ENCODE results near the gene MYO1F.
"Not testable (repeated sequence)": the region's sequence is repeated elsewhere in the genome, so short reads cannot be mapped to it uniquely, and the experiment has no call there.

MYO1F gene

DNA sequence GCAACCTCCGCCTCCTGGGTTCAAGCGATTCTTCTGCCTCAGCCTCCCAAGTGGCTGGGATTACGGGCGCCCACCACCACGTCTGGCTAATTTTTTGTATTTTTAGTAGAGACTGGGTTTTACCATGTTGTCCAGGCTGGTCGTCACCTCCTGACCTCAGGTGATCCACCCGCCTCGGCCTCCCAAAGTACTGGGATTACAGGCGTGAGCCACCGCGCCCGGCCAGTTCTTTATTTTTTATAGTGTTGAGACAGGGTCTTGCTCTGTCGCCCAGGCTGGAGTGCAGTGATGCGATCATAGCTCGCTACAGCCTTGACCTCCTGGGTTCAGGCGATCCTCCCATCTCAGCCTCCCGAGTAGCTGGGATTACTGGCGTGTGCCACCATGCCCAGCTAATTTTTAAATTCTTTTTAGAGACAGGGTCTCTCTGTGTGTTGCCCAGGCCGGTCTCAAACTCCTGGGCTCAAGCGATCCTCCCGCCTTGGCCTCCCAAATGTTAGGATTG lies 62.7 kb downstream of the MYO1F start:
- DNase-seq, result not testable (repeated sequence)

DNA sequence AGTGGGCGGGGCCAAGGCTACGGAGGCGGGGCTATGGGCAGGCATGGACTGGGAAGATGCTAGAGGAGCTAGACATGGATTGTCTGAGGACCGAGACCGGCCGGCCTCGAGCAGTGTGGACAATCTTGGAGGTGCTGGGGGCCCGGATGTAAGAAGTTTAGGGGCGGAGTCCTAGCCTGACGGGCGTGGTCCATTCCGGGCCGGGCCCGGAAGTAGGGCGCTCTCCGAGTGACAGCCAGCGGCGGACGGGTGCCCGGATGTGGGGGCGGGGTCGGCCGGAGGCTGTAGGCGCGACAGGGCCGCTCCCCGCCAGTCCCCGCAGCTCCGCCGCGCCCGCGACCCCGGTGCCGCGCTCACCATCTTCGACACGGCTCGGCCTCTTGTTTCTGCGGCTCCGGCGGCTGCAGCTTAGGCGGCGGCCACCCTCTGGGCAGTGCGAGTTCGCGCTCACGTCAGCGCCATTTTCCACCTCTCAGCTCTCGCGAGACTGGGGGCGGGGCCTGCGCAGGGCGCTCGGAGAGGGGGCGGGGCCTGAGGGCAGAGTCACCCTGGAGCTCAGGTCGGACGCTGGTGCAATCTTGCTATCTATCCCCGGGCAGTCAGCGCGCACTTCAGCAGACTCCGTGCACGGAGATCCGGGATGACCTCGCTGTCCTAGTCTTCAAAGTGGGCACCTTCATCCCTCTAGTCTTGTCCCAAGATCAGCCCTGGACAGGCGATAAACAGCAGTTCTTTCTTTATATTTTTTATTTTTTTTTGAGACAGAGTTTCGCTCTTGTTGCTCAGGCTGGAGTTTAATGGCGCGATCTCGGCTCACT lies 63.3 kb downstream of the MYO1F start, which contains the start of gene ZNF414:
TSS of gene ZNF414 (minus strand) at position 481 of the 818 bp plus-strand sequence. CDS start at position 360, 121 bp downstream.
- DNase-seq, result peak; percentile 95 to 96

DNA sequence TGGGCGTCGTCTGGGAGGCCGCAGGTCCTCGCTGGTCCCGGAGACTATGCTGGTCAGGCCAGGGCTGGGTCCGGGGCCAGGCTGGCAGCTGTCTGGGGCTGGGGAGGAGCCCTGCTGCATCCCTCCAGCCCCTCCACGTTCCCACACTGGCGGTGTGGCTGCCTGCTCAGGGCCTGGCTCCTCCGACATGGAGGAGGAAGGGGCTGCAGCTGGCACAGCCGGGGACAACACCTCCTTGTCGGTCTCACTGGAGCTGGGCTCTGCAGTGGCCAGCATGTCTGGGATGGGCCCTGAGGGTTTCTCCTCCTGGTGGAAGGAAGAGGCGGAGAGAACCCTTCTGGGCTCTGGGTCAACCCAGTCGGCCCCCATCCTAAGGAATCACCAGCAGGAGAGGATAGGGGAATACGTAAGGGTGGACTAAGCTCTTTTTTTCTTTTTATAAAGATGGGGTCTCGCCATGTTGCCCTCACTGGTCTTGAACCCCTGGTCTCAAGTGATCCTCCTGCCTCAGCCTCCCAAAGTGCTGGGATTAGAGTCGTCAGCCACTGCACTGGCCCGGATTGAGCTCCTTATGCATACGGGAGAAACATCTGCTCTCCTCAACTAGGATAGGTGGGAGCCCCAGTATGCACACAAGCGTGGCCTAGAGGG lies 64.1 kb downstream of the MYO1F start:
- DNase-seq, result no peak

DNA sequence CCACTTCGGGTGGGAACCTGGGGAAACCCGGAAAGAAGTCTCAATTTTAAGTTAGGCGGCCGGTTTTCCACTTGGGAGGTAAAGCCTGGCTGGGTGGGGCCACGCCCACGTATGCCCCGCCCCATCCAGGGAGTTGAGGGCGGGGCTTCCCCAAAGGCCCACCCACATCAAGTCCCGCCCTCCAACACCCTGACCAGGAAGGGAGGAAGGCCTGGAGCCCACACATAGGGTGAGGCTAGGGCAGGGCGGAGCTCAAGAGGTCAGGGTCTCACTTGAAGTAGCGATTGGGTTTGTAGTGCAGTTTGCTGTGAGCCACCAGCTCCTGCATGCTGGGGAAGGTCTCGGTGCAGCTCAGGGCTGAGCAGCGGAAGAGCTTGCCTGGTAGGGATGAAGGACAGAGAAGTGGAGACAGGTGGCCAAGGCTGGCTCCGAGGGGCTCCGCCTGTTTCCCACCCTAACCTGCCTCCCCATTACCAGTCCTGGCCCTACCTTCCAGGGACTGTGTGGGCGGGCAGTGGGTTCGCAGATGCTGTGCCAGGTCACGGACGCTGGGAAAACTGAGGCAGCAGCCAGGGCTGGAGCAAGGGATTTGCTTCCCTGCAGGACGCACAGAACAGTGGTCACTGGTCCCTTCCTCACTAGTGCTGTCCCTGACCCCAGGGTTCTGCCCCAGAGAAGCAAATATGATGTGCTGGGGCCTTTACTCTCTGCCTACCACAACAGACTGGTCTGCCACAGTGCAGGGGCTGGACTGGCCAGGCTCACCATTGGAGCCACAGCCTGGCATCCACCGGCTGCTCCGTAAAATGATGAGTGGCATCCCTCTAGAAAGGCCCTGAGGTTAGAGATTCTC lies 64.9 kb downstream of the MYO1F start:
- DNase-seq, result peak in 1 of 2 donors; percentile 19

DNA sequence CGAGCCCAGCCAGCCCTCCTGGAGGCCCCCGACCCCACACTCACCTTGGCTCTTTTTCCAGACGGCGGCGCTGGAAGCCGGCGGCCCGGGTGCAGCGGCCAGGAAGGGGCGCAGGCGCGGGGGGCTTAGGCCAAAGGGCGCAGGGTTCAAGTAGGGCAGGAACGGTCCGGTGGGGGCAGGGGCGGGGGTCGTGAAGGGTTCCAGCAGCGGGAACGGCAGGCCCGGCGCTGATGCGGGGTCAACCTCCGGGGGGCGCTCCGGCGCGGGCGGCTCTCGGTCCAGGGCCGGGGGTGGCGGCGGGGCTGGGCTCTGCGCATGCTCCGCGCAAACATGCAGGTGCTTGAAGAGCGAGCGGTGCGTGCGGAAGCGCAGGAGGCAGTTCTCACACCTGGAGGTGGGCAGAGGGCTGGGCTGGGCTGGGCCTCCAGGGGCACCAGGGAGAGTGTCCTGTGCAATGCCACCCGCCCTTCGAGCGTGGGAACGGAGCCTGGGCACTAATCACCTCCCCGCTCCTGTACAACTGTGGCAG lies 65.6 kb downstream of the MYO1F start:
- no peak for DNase-seq

DNA sequence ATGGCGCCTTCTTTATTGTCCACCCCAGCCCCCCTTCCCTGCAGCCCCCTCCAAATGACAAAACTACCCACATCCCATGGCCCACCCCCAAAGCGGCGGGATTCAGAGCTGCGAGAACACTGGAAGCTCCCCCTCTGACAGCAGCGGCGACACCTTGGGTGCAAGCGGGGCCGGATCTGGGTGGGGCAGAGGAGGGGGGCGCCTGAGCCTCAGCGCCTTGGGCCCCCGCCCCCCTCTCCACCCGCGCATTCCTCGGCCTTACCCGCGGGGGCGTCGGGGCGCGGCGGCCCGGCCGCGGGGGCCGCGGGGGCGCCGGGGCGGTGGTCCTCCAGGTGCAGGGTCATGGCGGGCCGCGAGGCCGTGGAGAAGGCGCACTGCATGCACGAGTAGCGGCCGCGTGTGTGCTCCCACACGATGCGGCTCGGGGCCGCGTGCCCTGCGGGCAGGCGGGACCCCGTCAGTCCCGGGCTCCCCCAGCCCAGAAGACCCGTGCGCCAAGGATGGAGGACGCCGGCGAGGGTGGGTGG lies 66.6 kb downstream of the MYO1F start:
- no peak for DNase-seq

DNA sequence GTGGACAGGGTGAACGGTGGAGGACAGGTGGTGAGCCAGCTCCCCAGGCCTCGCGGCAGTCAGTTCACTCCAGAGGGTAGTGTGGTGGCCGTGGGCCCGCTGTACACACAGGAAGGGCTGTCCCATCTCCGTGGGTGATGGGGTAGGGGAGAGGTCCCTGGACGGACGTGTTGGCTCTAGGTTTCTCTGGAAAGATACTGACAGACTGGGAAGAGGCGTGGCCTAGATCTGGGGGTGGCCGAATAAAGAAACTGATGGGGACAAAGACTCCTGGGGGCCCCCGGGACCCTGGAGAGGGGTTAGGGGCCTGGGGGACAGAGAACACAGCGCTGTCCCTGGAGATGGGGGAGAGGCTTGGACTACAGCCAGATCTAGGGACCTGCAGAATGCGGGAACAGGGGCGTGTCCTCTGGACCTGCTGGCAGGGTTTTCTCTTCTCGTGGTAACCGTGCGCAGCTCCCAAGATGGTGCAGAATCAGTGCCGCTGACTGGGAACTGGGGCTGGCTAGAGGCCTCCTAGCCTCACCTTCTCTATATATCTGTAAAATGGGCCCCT lies 70.8 kb downstream of the MYO1F start:
- DNase-seq, result no peak

DNA sequence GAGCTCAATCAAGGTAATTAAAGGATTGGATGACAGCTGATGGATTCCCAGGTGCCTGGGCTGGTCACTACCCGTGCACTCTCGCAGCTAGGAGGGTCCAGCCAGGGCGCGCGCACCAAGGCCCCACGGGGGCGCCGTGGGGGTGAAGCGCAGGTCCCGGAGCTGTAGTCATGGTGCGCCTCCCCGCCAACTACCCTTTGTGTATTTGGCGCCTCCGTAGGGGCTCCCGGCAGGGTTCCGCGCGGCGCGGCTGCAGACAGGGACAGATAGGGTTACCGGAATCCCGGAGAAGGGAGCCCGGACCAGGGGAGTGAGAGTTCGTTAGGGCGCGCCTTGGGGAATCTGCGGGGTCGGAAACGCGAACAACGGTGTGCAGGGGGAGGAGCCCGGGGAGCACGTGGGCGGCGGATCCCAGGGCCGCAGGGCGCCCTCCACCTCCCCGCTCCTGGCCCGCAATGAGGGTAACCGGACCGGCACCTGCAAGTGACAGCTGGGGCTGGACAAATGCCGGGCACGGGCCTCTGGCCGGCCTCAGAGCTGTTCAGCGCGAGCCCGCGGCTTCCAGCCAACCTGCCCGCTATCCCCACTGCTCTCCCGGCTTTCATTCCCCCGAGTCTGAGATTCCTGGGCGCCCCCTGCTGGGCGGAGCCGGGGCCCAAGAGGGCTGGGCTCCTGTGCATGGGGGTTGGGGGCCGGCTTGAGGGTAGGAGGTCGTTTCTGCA lies 71.4 kb downstream of the MYO1F start:
- DNase-seq, result peak; percentile 58 to 67

DNA sequence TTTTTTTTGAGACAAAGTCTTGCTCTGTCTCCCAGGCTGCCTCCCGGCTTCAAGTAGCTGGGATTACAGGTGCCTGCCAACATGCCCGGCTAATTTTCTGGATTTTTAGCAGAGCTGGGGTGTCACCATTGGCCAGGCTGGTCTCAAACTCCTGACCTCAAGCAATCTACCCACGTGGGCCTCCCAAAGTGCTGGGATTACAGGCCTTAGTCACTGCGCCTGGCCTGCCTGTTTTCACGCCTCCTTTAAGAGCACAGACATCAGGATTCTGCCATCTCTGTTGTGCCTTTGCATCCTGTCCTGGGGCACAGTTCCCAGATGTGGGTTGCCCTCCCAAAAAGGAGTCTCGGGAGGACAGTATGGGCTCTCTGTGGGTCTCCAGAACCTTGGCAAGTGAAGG lies 72.3 kb downstream of the MYO1F start:
- no peak for DNase-seq

DNA sequence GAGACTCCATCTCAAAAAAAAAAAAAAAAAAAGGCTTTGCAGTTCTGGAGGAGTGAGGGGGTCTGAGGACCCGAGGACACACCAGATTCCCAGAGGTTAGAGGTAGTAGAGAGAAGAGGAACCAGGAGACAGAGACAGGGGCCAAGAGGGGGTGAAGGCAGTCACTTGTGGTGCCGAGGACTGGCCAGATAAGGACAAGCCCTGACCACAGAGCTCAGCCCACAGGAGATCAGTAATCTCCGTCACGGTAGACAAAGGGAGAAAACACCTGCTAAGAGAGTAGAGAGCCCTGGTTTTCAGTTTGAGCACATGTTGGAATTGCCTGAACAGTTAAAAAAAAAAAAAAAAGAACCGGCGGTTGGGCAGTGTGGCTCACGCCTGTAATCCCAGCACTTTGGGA lies 73.1 kb downstream of the MYO1F start:
- DNase-seq, result no peak

DNA sequence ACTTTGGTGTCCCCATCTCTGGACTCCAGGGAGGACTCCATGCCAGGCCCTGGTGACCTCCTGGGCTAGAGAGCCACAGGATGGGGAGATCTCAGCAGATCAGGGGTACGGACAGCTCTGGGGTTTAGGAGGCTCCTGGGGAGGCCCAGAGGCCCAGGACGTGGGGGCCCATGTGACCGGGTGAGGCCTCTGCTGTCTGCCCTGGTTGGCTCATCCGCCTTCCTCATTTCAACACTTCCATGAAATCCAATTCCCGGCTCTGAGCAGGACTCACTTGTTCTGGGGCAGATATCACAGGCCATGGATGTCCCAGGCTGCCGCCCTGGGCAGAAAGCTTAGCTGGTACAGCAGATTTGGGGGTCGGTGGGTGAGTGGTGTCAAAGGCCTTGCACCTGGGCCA lies 73.7 kb downstream of the MYO1F start:
- peak in 1 of 2 donors; percentile 21 for DNase-seq

DNA sequence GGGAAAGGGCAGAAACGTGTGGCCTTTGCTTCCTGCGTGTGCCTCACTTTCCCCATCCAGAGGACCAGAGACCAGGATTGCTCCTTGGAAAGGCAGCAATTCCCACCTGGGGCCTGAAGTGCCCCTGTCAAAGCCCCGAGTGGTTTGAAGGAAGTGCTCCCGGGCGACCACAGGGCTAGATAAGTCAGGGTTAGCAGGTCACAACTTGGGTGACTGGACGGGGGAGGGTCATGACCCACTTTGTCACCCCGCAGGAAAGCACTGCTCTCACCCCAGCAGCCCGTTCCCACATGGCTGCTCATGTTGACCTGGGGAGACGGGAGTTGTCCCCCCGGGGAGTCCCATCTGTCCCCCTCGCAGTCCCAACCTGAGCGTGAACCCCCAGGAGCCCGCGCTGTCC lies 75.3 kb downstream of the MYO1F start:
- no peak for DNase-seq

DNA sequence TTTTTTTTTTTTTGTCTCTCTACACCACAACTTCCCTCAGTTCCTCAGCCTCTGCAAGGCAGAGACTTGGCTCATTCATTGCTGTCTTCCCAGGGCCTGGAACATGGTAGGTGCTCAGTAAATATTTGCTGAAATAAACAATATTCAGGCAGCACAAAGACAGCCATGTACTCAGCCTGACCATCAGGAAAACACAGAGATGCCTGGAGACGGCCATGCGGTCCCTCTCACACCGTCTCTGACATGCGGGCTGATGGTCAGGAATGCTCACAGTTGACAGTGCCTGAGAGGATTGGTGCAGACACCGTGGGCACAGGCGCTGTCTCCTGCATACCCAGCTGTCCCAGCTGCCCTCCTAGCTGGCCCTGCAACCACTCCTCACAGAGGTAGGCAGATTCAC lies 75.7 kb downstream of the MYO1F start:
- no peak for DNase-seq

DNA sequence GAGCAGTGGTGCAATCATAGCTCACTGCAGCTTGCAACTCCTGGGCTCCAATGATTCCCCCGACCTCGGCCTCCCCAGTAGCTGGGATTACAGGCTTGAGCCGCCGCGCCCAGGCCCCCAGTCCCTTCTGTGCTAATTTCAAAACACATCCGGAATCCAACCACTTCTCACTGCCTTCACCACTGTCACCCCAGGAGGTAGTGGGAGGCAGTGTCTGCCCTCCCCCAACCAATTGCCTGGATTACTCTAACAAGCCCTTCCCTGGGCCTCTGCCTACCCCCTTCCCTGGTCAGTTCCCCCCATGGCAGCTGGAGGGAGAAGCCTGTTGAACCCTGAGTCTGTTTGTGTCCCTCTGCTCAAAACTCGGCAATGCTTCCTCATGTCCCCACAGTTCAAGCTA lies 77.1 kb downstream of the MYO1F start:
- no peak for DNase-seq

DNA sequence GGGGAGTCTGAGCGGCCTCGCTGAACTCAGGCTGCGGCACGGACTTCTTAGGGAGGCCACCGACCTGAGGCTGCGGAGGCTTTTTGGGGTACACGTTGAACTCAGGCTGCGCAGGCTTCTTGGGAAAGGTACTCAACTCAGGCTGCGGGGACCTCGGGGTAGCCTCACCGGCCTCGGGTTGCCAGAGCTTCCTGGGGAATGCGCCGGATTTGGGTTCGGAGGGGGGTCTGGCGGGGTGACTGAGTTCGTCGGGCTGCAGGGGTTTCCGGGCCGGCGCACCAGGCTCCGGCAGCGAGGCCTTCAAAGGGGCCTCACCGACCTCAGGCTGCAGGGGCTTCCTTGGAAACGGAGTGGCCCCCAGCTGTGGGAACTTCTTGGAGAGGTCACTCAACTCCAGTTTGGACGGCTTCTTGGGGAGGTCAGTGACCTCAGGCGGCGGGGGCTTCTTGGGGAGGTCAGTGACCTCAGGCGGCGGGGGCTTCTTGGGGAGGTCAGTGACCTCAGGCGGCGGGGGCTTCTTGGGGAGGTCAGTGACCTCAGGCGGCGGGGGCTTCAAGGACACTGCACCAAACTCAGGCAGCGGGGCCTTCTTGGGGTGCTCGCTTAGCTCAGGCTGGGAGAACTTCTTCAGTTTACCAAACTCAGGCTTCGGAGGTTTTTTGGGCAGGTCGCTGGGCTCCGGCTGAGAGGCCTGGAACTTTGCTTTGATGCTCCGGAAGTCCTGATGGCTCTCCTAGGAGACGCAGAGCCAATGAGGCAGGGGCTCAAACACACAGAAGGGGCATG lies 78.0 kb downstream of the MYO1F start:
- no peak for DNase-seq

DNA sequence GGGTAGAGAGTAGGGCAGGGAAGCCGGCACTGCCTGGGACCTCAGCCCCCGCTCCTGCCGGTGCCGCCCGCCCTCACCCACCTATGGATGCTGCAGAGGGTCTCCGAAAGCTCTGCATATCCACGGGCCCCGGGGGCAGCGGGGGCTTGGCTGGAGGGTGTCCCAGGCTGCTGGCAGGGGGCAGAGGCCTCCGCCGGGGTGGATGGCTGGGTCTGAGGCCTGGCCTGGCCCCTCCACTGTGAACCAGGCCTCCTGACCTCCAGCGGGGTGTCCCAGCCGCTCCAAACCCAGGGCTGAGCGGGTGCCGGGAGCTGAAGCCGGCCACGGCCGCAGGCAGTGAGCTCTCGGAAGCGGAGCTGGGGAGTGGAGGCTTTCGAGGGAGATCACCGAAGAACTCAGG lies 78.9 kb downstream of the MYO1F start:
- DNase-seq, result no peak

DNA sequence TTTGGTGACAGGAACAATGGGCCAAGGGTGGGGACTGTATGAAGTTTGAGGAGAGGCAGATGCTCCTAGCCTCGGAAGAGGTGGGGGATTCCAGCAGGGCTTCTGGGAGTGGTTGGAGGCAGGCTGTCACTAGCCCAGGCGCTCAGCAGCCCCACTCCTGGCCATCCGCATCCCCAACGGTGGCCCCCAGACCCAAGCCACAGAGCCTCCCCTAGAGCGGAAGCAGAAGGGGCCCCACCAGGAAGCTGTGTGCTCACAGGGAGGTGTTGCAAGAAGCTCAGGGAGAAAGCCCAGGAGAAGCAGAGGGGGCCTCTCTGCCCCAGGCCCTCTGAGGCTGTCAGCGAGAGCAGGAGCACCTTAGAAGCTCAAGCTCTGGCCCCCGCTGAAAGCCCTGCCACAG lies 83.1 kb downstream of the MYO1F start:
- DNase-seq, result peak in 1 of 2 donors; percentile 27

DNA sequence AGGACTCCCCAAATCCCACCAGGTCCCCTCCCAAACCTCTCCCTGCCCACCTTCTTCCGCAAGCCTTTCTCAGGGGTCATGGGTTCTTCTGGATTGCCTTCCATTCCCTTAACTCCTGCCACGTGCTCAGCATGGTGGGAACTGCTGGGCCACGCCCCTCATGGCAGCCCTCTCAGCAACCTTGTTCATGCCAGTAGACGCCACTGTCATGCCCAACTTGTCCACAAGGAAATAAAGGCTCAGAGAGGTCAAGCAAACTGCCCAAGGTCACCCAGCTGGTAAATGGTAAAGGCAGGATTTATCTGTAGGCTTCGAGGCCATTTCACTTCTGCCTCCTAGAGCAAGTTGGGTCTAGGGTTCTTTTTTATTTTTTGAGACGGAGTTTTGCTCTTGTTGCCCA lies 85.7 kb downstream of the MYO1F start:
- DNase-seq, result no peak

DNA sequence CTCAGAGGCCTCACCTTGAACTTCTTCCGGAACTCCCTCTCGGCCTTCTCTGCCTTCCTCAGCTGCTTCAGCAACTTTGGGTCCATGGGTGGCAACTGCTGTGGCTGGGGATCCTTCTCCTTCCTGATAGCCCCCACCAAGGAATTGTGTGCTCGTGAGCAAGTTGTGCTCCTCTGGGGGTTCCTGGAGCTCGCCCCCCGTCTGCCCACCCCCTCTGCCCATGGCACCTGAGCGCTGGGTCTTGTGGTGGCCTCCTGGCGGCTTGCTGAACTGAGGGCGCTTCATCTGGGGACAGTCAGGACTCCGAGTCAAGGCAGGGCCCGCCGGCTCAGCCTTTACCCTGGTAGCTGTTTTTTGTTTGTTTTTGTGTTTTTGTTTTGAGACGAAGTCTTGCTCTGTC lies 86.4 kb downstream of the MYO1F start:
- no peak for DNase-seq

DNA sequence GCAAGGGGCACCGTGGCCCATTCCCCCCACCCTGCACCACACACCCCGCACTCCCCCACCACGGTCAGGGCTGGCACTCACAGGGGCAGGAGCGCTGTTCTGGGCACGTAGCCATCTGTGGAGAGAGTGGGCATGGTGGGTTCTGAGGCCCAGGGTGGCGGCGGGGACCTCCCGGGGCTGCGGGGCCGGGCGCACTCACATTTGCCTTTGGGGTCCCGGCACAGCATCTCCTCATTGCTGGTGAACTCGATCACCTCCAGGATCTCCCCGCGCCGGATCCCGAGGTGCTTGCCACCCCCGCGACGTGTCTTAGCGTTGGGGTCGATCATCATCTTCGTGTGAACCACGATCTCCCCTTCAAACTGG lies 86.9 kb downstream of the MYO1F start:
- DNase-seq, result no peak
